Lung (tissue), 12 donors: ENCODE measurements around the gene IGDCC3. TPM values are rescaled to one million over a fixed set of nuclear protein-coding genes. Genes with fewer than 3 reads are reported as not detected.

ENCODE experiments used
- ATAC-seq: fragments of 200-7000 bp; cut with Tn5 transposase; one replicate; pipeline ENCODE4 v1.9.1; 2020; ENCODE audit warnings: moderate number of reproducible peaks; ENCODE audit not compliant: insufficient read depth, low FRiP score
- DNase-seq, 3 donors: peaks; one replicate each; pipeline ENCODE4 v3.0.0-alpha.2; 2013 to 2017
- H3K27ac ChIP-seq, 2 donors: one replicate each; pipeline ENCODE4 v1.5.1; 2013; ENCODE audit warnings: mild to moderate bottlenecking in 2 of 2, moderate library complexity in 2 of 2, control low read depth in 1 of 2, inconsistent platforms in 1 of 2, low read depth in 1 of 2, low read length in 1 of 2
- H3K27me3 ChIP-seq, 3 donors: one replicate each; pipeline ENCODE4 v1.5.1; 2013; ENCODE audit warnings: low read length in 2 of 3; ENCODE audit not compliant: control insufficient read depth in 3 of 3, insufficient read depth in 3 of 3
- H3K36me3 ChIP-seq, 4 donors: one replicate each; pipeline ENCODE4 v1.5.1; 2013; ENCODE audit warnings: low read length in 4 of 4, mild to moderate bottlenecking in 1 of 4, moderate library complexity in 1 of 4; ENCODE audit not compliant: control insufficient read depth in 4 of 4, insufficient read depth in 4 of 4
- H3K4me1 ChIP-seq, 5 donors: one replicate each; pipeline ENCODE4 v1.5.1; 2013; ENCODE audit warnings: low read length in 5 of 5, mild to moderate bottlenecking in 2 of 5, moderate library complexity in 1 of 5; ENCODE audit not compliant: control insufficient read depth in 5 of 5, insufficient read depth in 5 of 5
- H3K4me3 ChIP-seq: one replicate; pipeline ENCODE4 v1.5.1; 2013; ENCODE audit warnings: mild to moderate bottlenecking, control low read depth, moderate library complexity
- H3K9ac ChIP-seq, 2 donors: one replicate each; pipeline ENCODE4 v1.5.1; 2013; ENCODE audit warnings: low read length in 2 of 2, control low read depth in 1 of 2; ENCODE audit not compliant: insufficient read depth in 1 of 2
- H3K9me3 ChIP-seq, 4 donors: one replicate each; pipeline ENCODE4 v1.5.1; 2013; ENCODE audit warnings: low read length in 3 of 4, mild to moderate bottlenecking in 1 of 4, moderate library complexity in 1 of 4; ENCODE audit not compliant: control insufficient read depth in 4 of 4, insufficient read depth in 3 of 4
- CTCF ChIP-seq: IDR thresholded peaks from 2 replicates; pipeline ENCODE4 v1.5.1; 2012; ENCODE audit warnings: mild to moderate bottlenecking; ENCODE audit errors: control extremely low read depth, extremely low read depth
- WGBS, 2 donors: extraction: QIAGEN DNeasy Blood & Tissue Kit; methylation state at CpG; one replicate each; pipeline ENCODE4 v1.1.7; 2013; 5-methylcytosine and 5-hydroxymethylcytosine counted together
- polyA plus RNA-seq, 2 donors: library from polyadenylated mRNA; stranded (reverse); fragments of 200-250 nt; gene quantifications; one replicate each; pipeline ENCODE4 v1.2.1, GENCODE V29; 2013
- total RNA-seq, 2 donors: library from RNA; depleted of rRNA in 1 of 2; stranded (reverse); fragments of >200 nt in 1 of 2; gene quantifications; one replicate each; pipeline ENCODE4 v1.2.1, GENCODE V29; 2014 to 2021
- donor health status: control.
- donor health status: control.
- donor health status: Bipolar disorder and iron deficiency.
- donor health status: healthy.
- donor health status: DM: yes; HTN: yes; CAD: no.

Gene IGDCC3
- total and polyA plus RNA-seq, 4 donors, result 0.09 to 1.3 TPM; not detected in 2

- no peak for TF ChIP-seq CTCF
- H3K9ac ChIP-seq, result no peak overlapping the region
- H3K4me1 ChIP-seq, result peaks cover 0 to 12% (median under 1%) of the 10 kb centered on the region in 5 donors
- peaks cover 0 to 6% (median 0%) of the 10 kb centered on the region in 4 donors for H3K9me3 ChIP-seq
- peaks cover 0 to 44% (median 8%) of the 10 kb centered on the region in 4 donors for H3K36me3 ChIP-seq
- H3K27ac ChIP-seq, result no peak overlapping the region
- peaks cover 6 to 17% (median 7%) of the 10 kb centered on the region in 3 donors for H3K27me3 ChIP-seq
- H3K4me3 ChIP-seq, result no peak overlapping the region
- 14 to 18% methylated on average over 57 to 72 of the region's 72 CpGs for WGBS, 2 donors
- DNase-seq, result peak in 2 of 3 donors; percentile 35 to 42
- no peak for ATAC-seq
Measured at GRCh38 chr15:65395567-65396202, 17.9 kb upstream of the IGDCC3 start.

- TF ChIP-seq CTCF, result no peak
- no peak overlapping the region for H3K4me3 ChIP-seq
- no peak for ATAC-seq
- WGBS, 2 donors, result 88 to 89% methylated on average over 9 of the region's 9 CpGs
- H3K27ac ChIP-seq, result no peak overlapping the region
- peaks cover 0 to 46% (median 8%) of the 10 kb centered on the region in 4 donors for H3K36me3 ChIP-seq
- DNase-seq, result no peak
- H3K27me3 ChIP-seq, result peaks cover 6 to 17% (median 7%) of the 10 kb centered on the region in 3 donors
- peaks cover 0 to 6% (median 0%) of the 10 kb centered on the region in 4 donors for H3K9me3 ChIP-seq
- H3K9ac ChIP-seq, result no peak overlapping the region
- peaks cover 0 to 5% (median 0%) of the 10 kb centered on the region in 5 donors for H3K4me1 ChIP-seq
Measured at GRCh38 chr15:65394936-65395335, 17.1 kb upstream of the IGDCC3 start.

GRCh38 chr15:65394280-65394789 lies 16.5 kb upstream of the IGDCC3 start:
- H3K27ac ChIP-seq, result no peak overlapping the region
- H3K27me3 ChIP-seq, result peaks cover 6 to 17% (median 7%) of the 10 kb centered on the region in 3 donors
- H3K4me3 ChIP-seq, result no peak overlapping the region
- peaks cover 0 to 6% (median 0%) of the 10 kb centered on the region in 4 donors for H3K9me3 ChIP-seq
- no peak for DNase-seq
- peaks cover 0 to 5% (median 0%) of the 10 kb centered on the region in 5 donors for H3K4me1 ChIP-seq
- TF ChIP-seq CTCF, result no peak
- ATAC-seq, result no peak
- no peak overlapping the region for H3K9ac ChIP-seq
- peaks cover 0 to 51% (median 8%) of the 10 kb centered on the region in 4 donors for H3K36me3 ChIP-seq
- 87 to 88% methylated on average over 11 of the region's 11 CpGs for WGBS, 2 donors
